Stomach (tissue), 9 donors: ENCODE measurements around the gene UNC45A. TPM values are rescaled to one million over a fixed set of nuclear protein-coding genes. Genes with fewer than 3 reads are reported as not detected.

ENCODE experiments used
- DNase-seq, 2 donors: peaks; one replicate each; pipeline versions ENCODE4 v3.0.0 to v3.0.0-alpha.2; 2013 to 2019
- H3K27ac ChIP-seq, 5 donors: fragments of 200-600 bp in 4 of 5; sonication (generic) in 4 of 5; one replicate each; pipeline ENCODE4 v1.5.1; 2013 to 2019; ENCODE audit warnings: mild to moderate bottlenecking in 1 of 5, moderate library complexity in 1 of 5
- H3K27me3 ChIP-seq, 3 donors: fragments of 200-600 bp; sonication (generic); one replicate each; pipeline ENCODE4 v1.5.1; 2017 to 2019; ENCODE audit warnings: mixed run types in 1 of 3
- H3K36me3 ChIP-seq, 4 donors: fragments of 200-600 bp; sonication (generic); 1 replicate in 3 of 4; 2 replicates in 1 of 4; pipeline ENCODE4 v1.5.1; 2016 to 2019
- H3K4me1 ChIP-seq, 4 donors: fragments of 200-600 bp; sonication (generic); one replicate each; pipeline ENCODE4 v1.5.1; 2016 to 2019
- H3K4me3 ChIP-seq, 4 donors: fragments of 200-600 bp; sonication (generic) in 3 of 4; one replicate each; pipeline ENCODE4 v1.5.1; 2016 to 2019; ENCODE audit warnings: mild to moderate bottlenecking in 1 of 4
- H3K9me3 ChIP-seq, 4 donors: fragments of 200-600 bp; sonication (generic); one replicate each; pipeline ENCODE4 v1.5.1; 2016 to 2019
- CTCF ChIP-seq, 7 experiments: fragments of 450-650 bp in 4 of 7; fragments of 200-600 bp in 3 of 7; sonication (generic) in 3 of 7; IDR thresholded peaks; one replicate each; pipeline ENCODE4 v1.5.1; 2016 to 2019; ENCODE audit warnings: antibody characterized with exemption in 7 of 7, control low read depth in 2 of 7, mild to moderate bottlenecking in 1 of 7
- EP300 ChIP-seq: sonication (generic); formaldehyde crosslinking; IDR thresholded peaks from one replicate; pipeline ENCODE4 v1.6.1; 2017; ENCODE audit warnings: antibody characterized with exemption
- POLR2A ChIP-seq, 4 donors: fragments of 450-650 bp; IDR thresholded peaks; one replicate each; pipeline ENCODE4 v1.6.1; 2016; ENCODE audit warnings: antibody characterized with exemption in 4 of 4, control low read depth in 2 of 4, mild to moderate bottlenecking in 1 of 4, moderate library complexity in 1 of 4
- POLR2AphosphoS5 ChIP-seq, 3 donors: sonication (generic); formaldehyde crosslinking; IDR thresholded peaks; one replicate each; pipeline ENCODE4 v1.6.1; 2016; ENCODE audit warnings: antibody characterized with exemption in 3 of 3
- WGBS, 5 donors: extraction: QIAGEN DNeasy Blood & Tissue Kit in 3 of 5; methylation state at CpG; one replicate each; pipeline versions ENCODE4 v1.1.5 to v1.1.7; 2013 to 2018; 5-methylcytosine and 5-hydroxymethylcytosine counted together
- intact Hi-C: fragments of 100-400 bp; cut with DNase I; formaldehyde crosslinking; loops from one replicate; pipeline ENCODE4 v1.15.1; 2023; ENCODE audit warnings: low total_unique reads
- polyA plus RNA-seq, 3 donors: library from polyadenylated mRNA; stranded (reverse); fragments of 200-250 nt; gene quantifications; one replicate each; pipeline ENCODE4 v1.2.3, GENCODE V29; 2013
- total RNA-seq, 5 donors: library from RNA; depleted of rRNA; stranded (reverse); fragments of >200 nt; gene quantifications; one replicate each; pipeline versions ENCODE4 v1.1.0 to v1.2.3, GENCODE V29; 2014 to 2016
- donor health status: healthy with polysubstance abuse.
- donor health status: Bipolar disorder and iron deficiency.
- donor health status: healthy.

UNC45A gene
- total and polyA plus RNA-seq, 8 donors = 28.0 to 63.8 (median 43.0) TPM

GRCh38 chr15:90955624-90956273, 20.7 kb downstream of the UNC45A start:
- H3K27me3 ChIP-seq = no peaks in the 10 kb centered on the region
- H3K9me3 ChIP-seq = no peaks in the 10 kb centered on the region
- intact Hi-C loops = loop anchor here (5.0 kb wide), 1 partner anchor 92 kb away; no protein-coding TSS in a partner anchor
- TF ChIP-seq POLR2A (IDR thresholded peaks at IDR 0.05) (no peak), CTCF (IDR thresholded peaks at IDR 0.05) (no peak), POLR2AphosphoS5 (IDR thresholded peaks at IDR 0.05) (no peak), EP300 (no peak)
- DNase-seq = peak; percentile 61 to 66
- peaks cover 29 to 46% (median 42%) of the 10 kb centered on the region in 4 donors for H3K36me3 ChIP-seq
- H3K4me1 ChIP-seq = peaks cover 14 to 53% (median 35%) of the 10 kb centered on the region in 4 donors
- 43 to 56% (median 50%) methylated on average over 17 to 20 of the region's 20 CpGs for WGBS, 5 donors
- peak overlapping the region; percentile 72 to 80 (median 76) for H3K4me3 ChIP-seq
- H3K27ac ChIP-seq = peak overlapping the region in 3 of 5 donors; percentile 97

- Histone ChIP-seq H3K4me3 (peak overlapping the region; percentile 60 to 76 (median 63)), H3K27ac (peak overlapping the region in 4 of 5 donors; percentile 47 to 97 (median 88))
- intact Hi-C loops = loop anchor here (5.0 kb wide), 1 partner anchor 91 kb away; no protein-coding TSS in a partner anchor
Observed at GRCh38 chr15:90956274-90957030, 21.4 kb downstream of the UNC45A start.

GRCh38 chr15:90957031-90957790, 22.1 kb downstream of the UNC45A start:
- Histone ChIP-seq H3K36me3 (peaks cover 17 to 46% (median 42%) of the 10 kb centered on the region in 4 donors), H3K4me3 (peak overlapping the region; percentile 60 to 76 (median 63)), H3K27ac (peak overlapping the region in 4 of 5 donors; percentile 47 to 97 (median 88)), H3K27me3 (no peaks in the 10 kb centered on the region), H3K9me3 (no peaks in the 10 kb centered on the region), H3K4me1 (peaks cover 14 to 53% (median 35%) of the 10 kb centered on the region in 4 donors)
- intact Hi-C loops = loop anchor here (5.0 kb wide), 1 partner anchor 90 kb away; no protein-coding TSS in a partner anchor
- TF ChIP-seq POLR2A (IDR thresholded peaks at IDR 0.05) (no peak), CTCF (IDR thresholded peaks at IDR 0.05) (no peak), EP300 (no peak), POLR2AphosphoS5 (IDR thresholded peaks at IDR 0.05) (no peak)
- peak; percentile 42 to 72 for DNase-seq
- 16 to 25% (median 20%) methylated on average over 34 to 63 of the region's 63 CpGs for WGBS, 5 donors

More at GRCh38 chr15:90956274-90957030, 21.4 kb downstream of the UNC45A start:
- no peak for TF ChIP-seq EP300
- peak in 1 of 3 donors; percentile 29 for TF ChIP-seq POLR2AphosphoS5 (IDR thresholded peaks at IDR 0.05)
- peak in 5 of 7 experiments; percentile 66 to 99 (median 93) for TF ChIP-seq CTCF (IDR thresholded peaks at IDR 0.05)
- no peaks in the 10 kb centered on the region for H3K27me3 ChIP-seq
- no peaks in the 10 kb centered on the region for H3K9me3 ChIP-seq
- 4 to 14% (median 6%) methylated on average over 24 to 56 of the region's 56 CpGs for WGBS, 5 donors
- peak; percentile 83 to 93 for DNase-seq
- peaks cover 14 to 53% (median 35%) of the 10 kb centered on the region in 4 donors for H3K4me1 ChIP-seq
- H3K36me3 ChIP-seq = peaks cover 22 to 46% (median 42%) of the 10 kb centered on the region in 4 donors
